Activated T-cell treated with anti-CD3 and anti-CD28 coated beads, Interleukin-2, amount 50 U/mL, for 24 hours (primary cell): ENCODE data around the gene FILIP1L.

ENCODE experiments used
- DNase-seq: peaks from one replicate; pipeline ENCODE4 v3.0.0-alpha.2; 2020
- H3K27ac Mint-ChIP-seq: 2 replicates; pipeline ENCODE4 v1.8.0; 2020; ENCODE audit warnings: mild to moderate bottlenecking, mixed read lengths
- H3K27me3 Mint-ChIP-seq: 2 replicates; pipeline ENCODE4 v1.8.0; 2020; ENCODE audit warnings: mixed read lengths
- H3K36me3 Mint-ChIP-seq: 2 replicates; pipeline ENCODE4 v1.8.0; 2020; ENCODE audit warnings: low read depth, mixed read lengths
- H3K4me1 Mint-ChIP-seq: 2 replicates; pipeline ENCODE4 v1.8.0; 2020; ENCODE audit warnings: low read depth, mixed read lengths
- H3K4me3 Mint-ChIP-seq: 2 replicates; pipeline ENCODE4 v1.8.0; 2020; ENCODE audit warnings: mild to moderate bottlenecking, moderate library complexity, mixed read lengths
- H3K9me3 Mint-ChIP-seq: 2 replicates; pipeline ENCODE4 v1.8.0; 2020; ENCODE audit warnings: mixed read lengths

FILIP1L gene

GRCh38 chr3:100020876-100021644 lies 93.2 kb downstream of the FILIP1L start:
- H3K27me3 Mint-ChIP-seq = no peaks in the 10 kb centered on the region
- peaks cover 38% of the 10 kb centered on the region for H3K36me3 Mint-ChIP-seq
- no peak overlapping the region for H3K4me3 Mint-ChIP-seq
- no peaks in the 10 kb centered on the region for H3K9me3 Mint-ChIP-seq
- DNase-seq = no peak
- no peak overlapping the region for H3K27ac Mint-ChIP-seq
- peaks cover 5% of the 10 kb centered on the region for H3K4me1 Mint-ChIP-seq

DNA sequence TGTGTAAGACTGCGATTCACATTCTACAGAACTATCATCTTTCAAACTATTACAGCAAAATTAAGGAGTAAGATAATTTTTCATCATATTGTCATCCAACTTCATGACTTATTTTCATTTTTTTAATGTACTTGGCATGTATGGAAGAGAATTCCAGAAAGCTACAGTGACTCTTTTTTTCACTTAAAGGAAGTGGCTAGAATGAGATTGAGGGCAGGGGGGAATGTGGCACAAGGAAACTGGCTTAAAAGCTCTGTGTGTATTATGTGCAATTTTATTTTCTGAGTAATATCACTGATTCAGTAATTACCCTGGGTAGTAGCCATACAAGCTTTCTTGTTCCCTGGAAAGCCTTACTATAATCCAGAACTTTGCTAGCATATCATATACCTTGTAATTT lies 94.6 kb downstream of the FILIP1L start:
- DNase-seq = no peak
- no peak overlapping the region for H3K4me3 Mint-ChIP-seq
- peaks cover 5% of the 10 kb centered on the region for H3K4me1 Mint-ChIP-seq
- no peaks in the 10 kb centered on the region for H3K9me3 Mint-ChIP-seq
- H3K27ac Mint-ChIP-seq = no peak overlapping the region
- H3K27me3 Mint-ChIP-seq = no peaks in the 10 kb centered on the region
- peaks cover 48% of the 10 kb centered on the region for H3K36me3 Mint-ChIP-seq

- no peak for DNase-seq
- Mint-ChIP-seq H3K27ac (no peak overlapping the region), H3K4me1 (peaks cover 5% of the 10 kb centered on the region), H3K36me3 (peaks cover 53% of the 10 kb centered on the region), H3K9me3 (no peaks in the 10 kb centered on the region), H3K4me3 (no peak overlapping the region), H3K27me3 (no peaks in the 10 kb centered on the region)
These were observed 95.5 kb downstream of the FILIP1L start for GRCh38 chr3:100018806-100019205.

DNA sequence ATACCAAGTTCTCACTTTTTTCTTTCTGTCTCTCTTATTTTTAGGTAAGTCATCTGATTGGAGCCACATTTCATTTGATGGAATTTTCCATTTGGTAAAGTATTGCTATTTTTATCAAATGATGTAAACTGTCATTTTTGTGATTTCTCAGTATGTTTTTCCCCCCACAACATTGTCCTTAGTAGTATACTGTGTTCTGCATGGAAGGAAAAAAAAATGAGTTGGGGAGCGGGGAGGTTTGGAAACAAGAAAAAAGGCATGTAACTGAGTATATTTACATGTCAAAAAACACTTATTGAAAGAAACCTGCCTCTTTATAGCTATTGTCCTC lies 104.2 kb downstream of the FILIP1L start:
- no peak for DNase-seq
- no peak overlapping the region for H3K4me3 Mint-ChIP-seq
- no peaks in the 10 kb centered on the region for H3K27me3 Mint-ChIP-seq
- no peak overlapping the region for H3K27ac Mint-ChIP-seq
- H3K36me3 Mint-ChIP-seq = peaks cover 32% of the 10 kb centered on the region
- no peaks in the 10 kb centered on the region for H3K9me3 Mint-ChIP-seq
- peaks cover 6% of the 10 kb centered on the region for H3K4me1 Mint-ChIP-seq

- no peak overlapping the region for H3K27ac Mint-ChIP-seq
- no peak for DNase-seq
- peaks cover 9% of the 10 kb centered on the region for H3K4me1 Mint-ChIP-seq
- H3K36me3 Mint-ChIP-seq = peaks cover 31% of the 10 kb centered on the region
- H3K27me3 Mint-ChIP-seq = no peaks in the 10 kb centered on the region
- no peaks in the 10 kb centered on the region for H3K9me3 Mint-ChIP-seq
- H3K4me3 Mint-ChIP-seq = no peak overlapping the region
These were observed 104.8 kb downstream of the FILIP1L start for GRCh38 chr3:100009276-100010086.

DNA sequence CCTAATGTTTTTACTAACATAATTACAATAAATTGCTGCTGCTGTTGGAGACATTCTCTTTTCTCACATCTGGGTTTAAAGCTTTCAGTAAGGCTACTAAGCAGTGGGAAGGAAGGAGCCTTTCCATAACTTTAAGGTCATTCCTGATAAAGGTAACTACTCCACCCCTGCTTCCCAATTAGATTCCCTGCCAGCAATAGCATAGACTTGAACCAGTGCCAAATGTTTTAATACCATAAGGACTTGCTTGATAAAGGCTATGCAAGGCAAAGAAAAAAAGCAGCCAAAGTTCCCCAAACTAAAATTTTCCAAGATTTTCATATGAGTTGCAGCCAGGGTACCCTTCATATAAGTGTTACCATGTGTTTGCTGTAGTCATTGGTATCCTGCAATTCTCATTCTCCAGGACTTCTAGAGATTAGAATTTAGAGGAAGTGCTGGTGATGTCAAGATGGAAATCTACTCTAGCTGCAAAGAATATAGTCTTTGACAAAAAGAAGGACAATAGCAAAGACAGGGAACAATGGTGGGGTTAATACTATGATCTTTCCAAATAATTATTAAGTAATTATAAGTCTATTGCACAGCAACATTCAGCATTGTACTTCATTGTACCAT lies 106.1 kb downstream of the FILIP1L start:
- Mint-ChIP-seq H3K9me3 (no peaks in the 10 kb centered on the region), H3K4me1 (peaks cover 13% of the 10 kb centered on the region), H3K27me3 (no peaks in the 10 kb centered on the region), H3K36me3 (peaks cover 28% of the 10 kb centered on the region), H3K27ac (no peak overlapping the region), H3K4me3 (no peak overlapping the region)
- DNase-seq = no peak

GRCh38 chr3:100007313-100007712 lies 107.0 kb downstream of the FILIP1L start:
- no peak for DNase-seq
- Mint-ChIP-seq H3K4me1 (peaks cover 17% of the 10 kb centered on the region), H3K27me3 (no peaks in the 10 kb centered on the region), H3K36me3 (peaks cover 23% of the 10 kb centered on the region), H3K27ac (no peak overlapping the region), H3K4me3 (no peak overlapping the region), H3K9me3 (no peaks in the 10 kb centered on the region)

- no peak for DNase-seq
- Mint-ChIP-seq H3K9me3 (no peaks in the 10 kb centered on the region), H3K27me3 (no peaks in the 10 kb centered on the region), H3K4me3 (no peak overlapping the region), H3K4me1 (peaks cover 17% of the 10 kb centered on the region), H3K27ac (no peak overlapping the region), H3K36me3 (peaks cover 23% of the 10 kb centered on the region)
These were observed 107.6 kb downstream of the FILIP1L start for GRCh38 chr3:100006570-100007271.

- no peak overlapping the region for H3K4me3 Mint-ChIP-seq
These were observed 108.5 kb downstream of the FILIP1L start for GRCh38 chr3:100005665-100006393.

GRCh38 chr3:100004931-100005330 lies 109.4 kb downstream of the FILIP1L start:
- no peak overlapping the region for H3K27ac Mint-ChIP-seq
- no peaks in the 10 kb centered on the region for H3K9me3 Mint-ChIP-seq
- peaks cover 8% of the 10 kb centered on the region for H3K36me3 Mint-ChIP-seq
- no peaks in the 10 kb centered on the region for H3K27me3 Mint-ChIP-seq
- H3K4me1 Mint-ChIP-seq = peaks cover 16% of the 10 kb centered on the region
- no peak overlapping the region for H3K4me3 Mint-ChIP-seq
- no peak for DNase-seq

More at GRCh38 chr3:100005665-100006393, 108.5 kb downstream of the FILIP1L start:
- DNase-seq = no peak
- Mint-ChIP-seq H3K9me3 (no peaks in the 10 kb centered on the region), H3K27ac (no peak overlapping the region), H3K27me3 (no peaks in the 10 kb centered on the region), H3K4me1 (peaks cover 17% of the 10 kb centered on the region), H3K36me3 (peaks cover 15% of the 10 kb centered on the region)

- no peak overlapping the region for H3K27ac Mint-ChIP-seq
- H3K27me3 Mint-ChIP-seq = no peaks in the 10 kb centered on the region
- H3K4me1 Mint-ChIP-seq = peaks cover 11% of the 10 kb centered on the region
- peaks cover 7% of the 10 kb centered on the region for H3K36me3 Mint-ChIP-seq
- H3K9me3 Mint-ChIP-seq = no peaks in the 10 kb centered on the region
- no peak overlapping the region for H3K4me3 Mint-ChIP-seq
- DNase-seq = no peak
These were observed 110.4 kb downstream of the FILIP1L start for GRCh38 chr3:100003609-100004503.

- Mint-ChIP-seq H3K27ac (no peak overlapping the region), H3K9me3 (no peaks in the 10 kb centered on the region), H3K36me3 (peaks cover 7% of the 10 kb centered on the region), H3K27me3 (no peaks in the 10 kb centered on the region), H3K4me3 (no peak overlapping the region), H3K4me1 (peaks cover 11% of the 10 kb centered on the region)
- no peak for DNase-seq
These were observed 111.5 kb downstream of the FILIP1L start for GRCh38 chr3:100002599-100003350.
